GM12878 (cell line): Measurements from ENCODE around the gene CALB2. TPM values are rescaled to one million over a fixed set of nuclear protein-coding genes. Genes with fewer than 3 reads are reported as not detected.

Experiments
- ATAC-seq: fragments of 200-7000 bp; cut with Tn5 transposase; 3 replicates; pipeline ENCODE4 v1.9.1; 2020; ENCODE audit warnings: mild to moderate bottlenecking, moderate library complexity
- BruUV-seq: library from RNA; stranded (reverse); fragments of 400-500 nt; replicated peaks from 2 replicates; lab custom pipeline; 2021; lab: Mats Ljungman, UMichigan
- CTCF ChIA-PET: fragments of 300-600 bp; sonication (Branson Sonifier 250); formaldehyde crosslinking; extraction: SDS; loops from one replicate; lab custom pipeline; 2021; ENCODE audit warnings: inconsistent platforms; lab: Yijun Ruan, JAX
- POLR2A ChIA-PET: fragments of 350-600 bp; formaldehyde crosslinking; extraction: SDS; loops from one replicate; lab custom pipeline; 2021; ENCODE audit warnings: inconsistent platforms; lab: Charles Lee
- RAD21 ChIA-PET: fragments of 300-600 bp; sonication (Branson Sonifier 250); formaldehyde crosslinking; loops from one replicate; lab custom pipeline; 2023; ENCODE audit warnings: antibody characterized with exemption; ENCODE audit not compliant: unreplicated experiment; lab: Charles Lee
- SMC1A ChIA-PET: fragments of 300-600 bp; sonication (Branson Sonifier 250); formaldehyde crosslinking; loops from one replicate; lab custom pipeline; 2023; ENCODE audit not compliant: unreplicated experiment, uncharacterized antibody; lab: Charles Lee
- DNase-seq: peaks from one replicate; pipeline ENCODE4 v3.0.0-alpha.2; 2011; ENCODE audit warnings: low read depth, low spot score
- FAIRE-seq: peaks from 3 replicates; lab custom pipeline; 2011; peaks lifted over from hg19 to GRCh38; lab: Jason Lieb, UNC
- H2AFZ ChIP-seq: 2 replicates; pipeline ENCODE4 v1.6.0; 2011; ENCODE audit warnings: low read depth, low read length, control low read depth; ENCODE audit not compliant: control insufficient read depth
- H3K27ac ChIP-seq: 2 replicates; pipeline ENCODE4 v1.5.1; 2011; ENCODE audit warnings: control low read depth; ENCODE audit not compliant: control insufficient read depth, insufficient read depth
- H3K27me3 ChIP-seq, 2 experiments: replicated peaks in 1 of 2; 2 replicates each; pipeline versions ENCODE4 v1.6.0 to v1.6.1; 2011; ENCODE audit warnings: low read length in 1 of 2; ENCODE audit not compliant: control insufficient read depth in 2 of 2, insufficient read depth in 2 of 2
- H3K36me3 ChIP-seq, 2 experiments: 2 replicates each; pipeline ENCODE4 v1.5.1; 2011; ENCODE audit warnings: low read length in 1 of 2; ENCODE audit not compliant: control insufficient read depth in 2 of 2, insufficient read depth in 2 of 2
- H3K4me1 ChIP-seq: 2 replicates; pipeline ENCODE4 v1.6.1; 2011; ENCODE audit warnings: mild to moderate bottlenecking, low read length, moderate library complexity, mixed read lengths; ENCODE audit not compliant: control insufficient read depth, insufficient read depth
- H3K4me2 ChIP-seq: 2 replicates; pipeline ENCODE4 v1.6.0; 2011; ENCODE audit warnings: control low read depth; ENCODE audit not compliant: control insufficient read depth, insufficient read depth
- H3K4me3 ChIP-seq: fragments of 200-600 bp; sonication (generic); 2 replicates; pipeline ENCODE4 v1.5.1; 2016
- H3K79me2 ChIP-seq: 2 replicates; pipeline ENCODE4 v1.6.0; 2011; ENCODE audit warnings: low read length; ENCODE audit not compliant: control insufficient read depth, insufficient read depth
- H3K9ac ChIP-seq: 2 replicates; pipeline ENCODE4 v1.8.0; 2011; ENCODE audit warnings: low read length, control low read depth, mixed read lengths; ENCODE audit not compliant: control insufficient read depth, insufficient read depth
- H3K9me3 ChIP-seq: replicated peaks from 3 replicates; pipeline ENCODE4 v1.5.1; 2011; ENCODE audit warnings: mild to moderate bottlenecking, low read length; ENCODE audit not compliant: control insufficient read depth, insufficient read depth
- H4K20me1 ChIP-seq: 2 replicates; pipeline ENCODE4 v1.6.0; 2011; ENCODE audit not compliant: control insufficient read depth, insufficient read depth
- CBX3 ChIP-seq: fragments of 200-600 bp; sonication (generic); IDR thresholded peaks from 2 replicates; pipeline ENCODE4 v1.6.1; 2016; ENCODE audit warnings: low read depth, borderline replicate concordance
- IKZF2 ChIP-seq, 2 experiments: fragments of 450-650 bp; IDR thresholded peaks; 2 replicates each; pipeline ENCODE4 v1.6.1; 2017; ENCODE audit warnings: mild to moderate bottlenecking in 2 of 2, moderate library complexity in 2 of 2
- NFXL1 ChIP-seq: fragments of 450-650 bp; IDR thresholded peaks from 2 replicates; pipeline ENCODE4 v1.6.1; 2017; ENCODE audit warnings: antibody characterized with exemption, mild to moderate bottlenecking, borderline replicate concordance
- PKNOX1 ChIP-seq: fragments of 450-650 bp; IDR thresholded peaks from 2 replicates; pipeline ENCODE4 v1.6.1; 2016; ENCODE audit warnings: mild to moderate bottlenecking
- WGBS: methylation state at CpG from one replicate; pipeline ENCODE4 v1.1.6; 2016; ENCODE audit warnings: low lambda C conversion rate; ENCODE audit not compliant: insufficient replicate concordance, insufficient coverage; ENCODE audit errors: missing lambda C conversion rate; 5-methylcytosine and 5-hydroxymethylcytosine counted together
- in situ Hi-C: fragments of 300-500 bp; cut with MboI; formaldehyde crosslinking; loops from 9 replicates; pipeline ENCODE4 v1.14.3; 2018; ENCODE audit warnings: mixed read lengths
- intact Hi-C: fragments of 100-400 bp; cut with micrococcal nuclease; formaldehyde crosslinking; loops from one replicate; pipeline ENCODE4 v1.14.2; 2022; ENCODE audit not compliant: unreplicated experiment
- polyA plus RNA-seq, 11 experiments: library from polyadenylated mRNA; depleted of rRNA in 4 of 11; unstranded in 6 of 11; stranded (reverse) in 5 of 11; fragments of >200 nt; fragmentation: Nextera tagmentation in 4 of 11; fragmentation: Illumina TruSeq in 1 of 11; extraction: Ambion mirVana in 4 of 11; extraction: Trizol in 1 of 11; gene quantifications; 1 replicate in 1 of 11; 2 replicates in 10 of 11; pipeline versions ENCODE4 v1.2.1 to v1.2.3, GENCODE V29; 2011 to 2016; ENCODE audit warnings: inconsistent platforms in 2 of 11, missing spikeins in 2 of 11, low read depth in 1 of 11
- total RNA-seq, 4 experiments: library from RNA; depleted of rRNA in 3 of 4; stranded (reverse); fragments of >200 nt in 3 of 4; fragmentation: Illumina TruSeq in 1 of 4; extraction: Trizol in 1 of 4; gene quantifications; 2 replicates each; pipeline versions ENCODE4 v1.2.1 to v1.2.3, GENCODE V29; 2013 to 2021

Gene CALB2
- total and polyA plus RNA-seq, 10 of the 15 experiments (the other 5 are each of a cell fraction or from before 2014, with no cell fraction given), result not detected

GRCh38 chr16:71426069-71426879, 67.8 kb downstream of the CALB2 start (continued):
- no peak for TF ChIP-seq CBX3
- no peak for TF ChIP-seq NFXL1

- Histone ChIP-seq H3K79me2 (no peaks in the 10 kb centered on the region), H3K9me3 (no peaks in the 10 kb centered on the region), H3K4me2 (peak overlapping the region; percentile 26; the same call in 1 of the 2 replicates), H3K4me3 (no peak overlapping the region), H3K9ac (no peak overlapping the region), H3K36me3 (no peaks in the 10 kb centered on the region), H4K20me1 (peaks cover 3% of the 10 kb centered on the region; the same call in 1 of the 2 replicates), H3K4me1 (no peaks in the 10 kb centered on the region), H3K27me3 (no peaks in the 10 kb centered on the region; a peak in 1 of 4 replicates), H3K27ac (no peak overlapping the region), H2AFZ (no peak overlapping the region)
- no peak for DNase-seq
- intact Hi-C loops, result no loop called here
- FAIRE-seq, result no peak
- 26% methylated on average over 12 of the region's 12 CpGs for WGBS
- CTCF ChIA-PET, result interaction anchor here (1.2 to 2.1 kb wide), 3 partner anchors 14 to 184 kb away, joined by 3 to 7 read pairs (median 6); no protein-coding TSS in a partner anchor
- in situ Hi-C loops, result no loop called here
- RAD21 ChIA-PET, result no interaction called here
- TF ChIP-seq IKZF2 (IDR thresholded peaks at IDR 0.05), result peak in 1 of 2 experiments; percentile 15; a peak in 2 of 4 replicates
- TF ChIP-seq PKNOX1, result no peak
- SMC1A ChIA-PET, result no interaction called here
- ATAC-seq, result no peak; the same call in none of the 3 replicates
- no TSS peak for BruUV-seq
- POLR2A ChIA-PET, result no interaction called here
These were observed 68.5 kb downstream of the CALB2 start for GRCh38 chr16:71426880-71427615.
